Epithelial cell of proximal tubule (primary cell): ENCODE measurements around the gene RNF14. TPM values are rescaled to one million over a fixed set of nuclear protein-coding genes. Genes with fewer than 3 reads are reported as not detected.

Experiments
- DNase-seq: peaks from one replicate; pipeline ENCODE4 v3.0.0-alpha.2; 2011; ENCODE audit warnings: low read depth
- H3K4me3 ChIP-seq: 2 replicates; pipeline ENCODE4 v1.5.1; 2011; ENCODE audit warnings: low read depth, mild to moderate bottlenecking, low read length
- CTCF ChIP-seq: conservative IDR thresholded peaks from 2 replicates; pipeline ENCODE4 v1.5.1; 2012; ENCODE audit warnings: low read depth, mild to moderate bottlenecking, low read length
- total RNA-seq: library from RNA; depleted of rRNA; stranded (reverse); fragments of >200 nt; gene quantifications from 2 replicates; pipeline ENCODE4 v1.2.3, GENCODE V29; 2015

The RNF14 gene
- total RNA-seq, 1 donor from 2014 or later: 58.4 TPM

- no peak for DNase-seq
- TF ChIP-seq CTCF: no peak
- no peak overlapping the region for H3K4me3 ChIP-seq
Observed at GRCh38 chr5:141978389-141978788, 9.5 kb downstream of the RNF14 start.

DNA sequence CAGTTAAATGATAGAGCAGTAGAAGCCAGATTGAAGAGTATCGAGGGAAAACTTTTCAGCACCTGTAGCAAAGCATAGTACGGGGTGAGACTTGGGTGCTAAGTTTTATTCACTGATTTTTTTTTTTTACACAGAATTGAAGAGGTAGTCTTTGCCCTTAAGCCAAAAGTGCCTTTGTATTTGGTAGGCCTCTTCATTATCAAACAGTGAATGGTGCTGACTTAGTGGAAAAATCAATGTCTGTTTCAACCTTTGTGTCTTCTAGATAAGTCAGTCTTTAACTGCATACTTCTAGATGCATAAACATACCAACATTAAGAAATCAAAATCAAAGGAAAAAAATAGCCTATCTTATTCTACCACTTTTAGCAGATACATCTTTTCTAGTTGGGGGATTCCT is 13.7 kb downstream of the RNF14 start:
- DNase-seq: no peak
- no peak overlapping the region for H3K4me3 ChIP-seq
- TF ChIP-seq CTCF: no peak

DNA sequence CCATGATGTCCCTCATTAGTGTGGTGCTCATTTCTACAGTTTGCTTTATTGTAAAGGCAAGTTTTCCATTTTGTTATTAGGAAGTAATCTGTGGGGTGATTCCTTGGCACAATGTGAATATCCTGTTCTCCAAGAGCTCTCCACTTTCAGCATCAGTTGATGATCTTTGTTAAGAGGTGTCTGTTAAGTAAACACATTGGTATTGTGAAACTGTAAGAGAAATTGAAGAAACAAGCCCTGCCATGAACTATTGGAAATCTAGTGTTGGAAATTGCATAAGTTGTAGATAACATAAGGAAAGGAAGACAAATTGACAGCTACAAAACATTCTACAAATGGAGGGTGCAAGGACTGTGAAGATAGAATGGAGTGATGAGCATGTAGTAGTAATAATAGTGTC is 17.2 kb downstream of the RNF14 start:
- H3K4me3 ChIP-seq: no peak overlapping the region
- TF ChIP-seq CTCF: no peak
- DNase-seq: no peak

- no peak for DNase-seq
- no peak for TF ChIP-seq CTCF
- no peak overlapping the region for H3K4me3 ChIP-seq
Observed at GRCh38 chr5:141989720-141990119, 20.8 kb downstream of the RNF14 start.

DNA sequence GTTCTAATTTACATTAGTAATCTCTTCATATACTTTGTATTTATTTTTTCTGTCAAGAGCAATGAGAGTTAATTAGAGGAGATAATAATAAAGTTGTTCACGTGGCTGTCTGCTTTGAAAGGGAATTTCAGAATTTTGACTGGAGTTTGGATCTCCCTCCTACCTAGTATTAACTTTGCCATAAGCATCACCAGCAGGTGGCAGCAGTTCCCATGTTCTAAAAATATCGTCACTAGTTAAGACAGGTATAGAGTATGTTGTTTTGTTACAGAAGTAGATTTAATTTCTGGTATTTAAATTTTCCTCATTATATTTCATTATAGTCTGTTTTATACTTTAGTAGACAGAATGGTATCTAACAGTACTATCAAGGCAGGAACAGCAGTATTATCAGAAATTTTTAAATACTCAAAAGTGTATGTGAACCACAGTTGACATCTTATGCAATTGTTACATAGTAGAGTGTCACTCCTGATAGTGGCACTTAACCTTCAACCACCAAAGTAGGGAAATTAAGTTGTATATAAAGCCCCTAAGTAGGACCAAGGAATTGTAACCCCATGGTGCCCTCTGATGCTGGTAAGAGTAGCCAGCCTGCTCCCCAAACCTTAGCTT is 23.6 kb downstream of the RNF14 start:
- peak; percentile 80 for TF ChIP-seq CTCF

GRCh38 chr5:141994511-141995136 is 25.7 kb downstream of the RNF14 start:
- TF ChIP-seq CTCF: no peak

More for the DNA sequence above, 23.6 kb downstream of the RNF14 start:
- H3K4me3 ChIP-seq: no peak overlapping the region
- no peak for DNase-seq

GRCh38 chr5:141995656-141996055 is 26.8 kb downstream of the RNF14 start:
- no peak for TF ChIP-seq CTCF
- DNase-seq: no peak
- no peak overlapping the region for H3K4me3 ChIP-seq

More at GRCh38 chr5:141994511-141995136, 25.7 kb downstream of the RNF14 start:
- no peak overlapping the region for H3K4me3 ChIP-seq
- DNase-seq: no peak
